GM12865 (cell line): ENCODE results near the gene TRAPPC10.

ENCODE experiments used
- DNase-seq: peaks from one replicate; pipeline ENCODE4 v3.0.0; 2010; ENCODE audit warnings: low read depth
- H3K4me3 ChIP-seq: 2 replicates; pipeline ENCODE4 v1.5.1; 2011; ENCODE audit warnings: mild to moderate bottlenecking, low read depth, low read length, control low read depth
- TF ChIP-seq, protein P1 (sequence below): IDR thresholded peaks from 2 replicates; pipeline ENCODE4 v1.5.1; 2011; ENCODE audit warnings: low read length, control low read depth, low read depth, inconsistent platforms; ENCODE audit not compliant: insufficient read depth; ENCODE audit errors: missing control alignments

The TRAPPC10 gene

DNA sequence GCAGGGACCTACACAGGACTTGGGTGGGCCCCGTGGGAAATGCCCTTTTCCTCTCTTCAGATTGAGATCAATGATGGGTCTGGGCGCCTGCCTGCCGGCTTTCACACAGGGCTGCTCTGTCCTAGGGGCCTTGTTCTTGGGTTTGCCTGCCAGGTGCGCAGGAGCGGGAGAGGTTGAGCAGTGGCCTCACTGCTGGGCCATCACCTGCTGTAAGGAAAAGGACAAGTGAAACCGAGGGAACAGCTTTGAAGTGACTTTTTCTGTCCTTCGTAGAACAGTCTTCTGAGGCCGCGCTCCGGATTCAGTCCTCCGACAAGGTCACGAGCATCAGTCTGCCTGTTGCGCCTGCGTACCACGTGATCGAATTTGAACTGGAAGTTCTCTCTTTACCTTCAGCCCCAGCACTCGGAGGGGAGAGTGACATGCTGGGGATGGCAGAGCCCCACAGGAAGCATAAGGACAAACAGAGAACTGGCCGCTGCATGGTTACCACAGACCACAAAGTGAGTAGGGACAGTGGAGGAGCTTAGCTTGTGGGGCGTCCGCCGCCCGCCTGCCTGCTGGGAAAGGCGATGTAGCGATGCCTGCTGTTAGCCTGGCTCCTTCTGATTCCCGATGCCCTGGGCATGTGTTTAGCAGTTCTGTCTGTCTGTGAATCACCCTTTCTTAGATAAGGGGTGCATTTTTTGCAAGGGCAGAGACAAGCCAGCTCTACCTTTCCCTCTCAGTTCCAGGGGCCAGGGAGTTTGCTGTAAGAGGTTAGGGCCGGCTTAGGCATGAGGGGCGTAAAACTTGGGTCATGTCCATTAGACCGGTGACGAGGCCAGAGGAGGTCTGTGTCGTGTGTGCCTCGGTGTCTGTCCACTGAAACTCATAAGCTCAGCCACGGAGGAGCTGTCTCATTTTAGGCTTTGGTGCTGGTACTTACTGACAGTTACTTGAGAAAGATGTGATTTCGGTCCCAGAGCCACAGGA lies 75.6 kb downstream of the TRAPPC10 start:
- TF ChIP-seq, protein P1, sequence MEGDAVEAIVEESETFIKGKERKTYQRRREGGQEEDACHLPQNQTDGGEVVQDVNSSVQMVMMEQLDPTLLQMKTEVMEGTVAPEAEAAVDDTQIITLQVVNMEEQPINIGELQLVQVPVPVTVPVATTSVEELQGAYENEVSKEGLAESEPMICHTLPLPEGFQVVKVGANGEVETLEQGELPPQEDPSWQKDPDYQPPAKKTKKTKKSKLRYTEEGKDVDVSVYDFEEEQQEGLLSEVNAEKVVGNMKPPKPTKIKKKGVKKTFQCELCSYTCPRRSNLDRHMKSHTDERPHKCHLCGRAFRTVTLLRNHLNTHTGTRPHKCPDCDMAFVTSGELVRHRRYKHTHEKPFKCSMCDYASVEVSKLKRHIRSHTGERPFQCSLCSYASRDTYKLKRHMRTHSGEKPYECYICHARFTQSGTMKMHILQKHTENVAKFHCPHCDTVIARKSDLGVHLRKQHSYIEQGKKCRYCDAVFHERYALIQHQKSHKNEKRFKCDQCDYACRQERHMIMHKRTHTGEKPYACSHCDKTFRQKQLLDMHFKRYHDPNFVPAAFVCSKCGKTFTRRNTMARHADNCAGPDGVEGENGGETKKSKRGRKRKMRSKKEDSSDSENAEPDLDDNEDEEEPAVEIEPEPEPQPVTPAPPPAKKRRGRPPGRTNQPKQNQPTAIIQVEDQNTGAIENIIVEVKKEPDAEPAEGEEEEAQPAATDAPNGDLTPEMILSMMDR: no peak
- DNase-seq: no peak

DNA sequence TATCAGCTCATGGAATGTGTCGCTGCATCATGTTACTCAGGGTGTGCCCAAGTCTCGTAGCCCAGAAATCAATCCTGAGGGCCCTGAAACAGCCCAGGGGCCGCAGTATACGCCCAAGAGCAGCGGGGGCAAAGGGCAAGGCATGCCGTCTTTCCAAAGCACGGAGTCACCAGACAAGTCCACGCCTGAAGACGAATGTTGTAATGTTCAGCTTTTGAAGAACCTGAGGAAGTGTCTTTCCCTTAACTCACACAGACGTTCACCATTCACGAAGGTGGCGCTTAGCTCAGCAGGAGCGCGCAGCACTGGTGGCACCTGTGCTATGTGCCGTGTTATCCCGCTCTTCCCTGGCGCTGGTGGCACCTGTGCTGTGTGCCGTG lies 76.3 kb downstream of the TRAPPC10 start:
- no peak for DNase-seq
- TF ChIP-seq, protein P1: no peak
- no peak overlapping the region for H3K4me3 ChIP-seq

More for the DNA sequence above, 75.6 kb downstream of the TRAPPC10 start:
- H3K4me3 ChIP-seq: no peak overlapping the region

DNA sequence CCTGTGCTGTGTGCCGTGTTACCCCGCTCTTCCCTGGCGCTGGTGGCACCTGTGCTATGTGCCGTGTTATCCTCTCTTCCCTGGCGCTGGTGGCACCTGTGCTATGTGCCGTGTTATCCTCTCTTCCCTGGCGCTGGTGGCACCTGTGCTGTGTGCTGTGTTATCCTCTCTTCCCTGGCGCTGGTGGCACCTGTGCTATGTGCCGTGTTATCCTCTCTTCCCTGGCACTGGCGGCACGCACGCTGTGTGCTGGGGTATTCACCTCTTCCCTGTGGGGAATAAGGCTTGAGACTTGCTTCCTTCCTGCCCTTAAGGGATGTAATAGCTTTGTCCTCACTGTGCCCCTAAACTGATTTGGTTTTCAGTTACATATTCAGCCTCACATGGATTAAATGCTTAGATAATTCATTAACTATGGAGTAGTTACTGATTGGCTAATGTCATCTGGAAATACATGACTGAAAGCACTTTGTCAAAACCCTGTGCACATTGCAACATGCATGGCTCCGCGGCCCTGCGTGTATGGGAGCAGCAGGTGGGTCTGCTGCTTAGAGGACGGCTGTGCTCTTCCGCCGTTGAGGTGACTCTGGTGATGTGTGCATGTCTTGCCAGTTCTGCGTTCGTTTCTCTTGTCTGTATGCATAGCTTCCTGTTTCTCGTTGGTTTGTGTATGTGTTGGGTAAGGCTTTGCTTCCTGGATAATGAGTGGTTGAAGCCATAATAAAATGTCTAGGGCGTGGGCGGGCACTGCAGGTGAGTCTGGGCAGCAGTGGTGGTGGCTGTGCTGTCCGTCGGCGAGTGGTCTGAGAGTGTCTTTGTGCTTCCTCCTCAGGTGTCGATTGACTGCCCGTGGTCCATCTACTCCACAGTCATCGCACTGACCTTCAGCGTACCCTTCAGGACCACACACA lies 77.1 kb downstream of the TRAPPC10 start:
- no peak overlapping the region for H3K4me3 ChIP-seq
- no peak for DNase-seq
- TF ChIP-seq, protein P1: no peak

DNA sequence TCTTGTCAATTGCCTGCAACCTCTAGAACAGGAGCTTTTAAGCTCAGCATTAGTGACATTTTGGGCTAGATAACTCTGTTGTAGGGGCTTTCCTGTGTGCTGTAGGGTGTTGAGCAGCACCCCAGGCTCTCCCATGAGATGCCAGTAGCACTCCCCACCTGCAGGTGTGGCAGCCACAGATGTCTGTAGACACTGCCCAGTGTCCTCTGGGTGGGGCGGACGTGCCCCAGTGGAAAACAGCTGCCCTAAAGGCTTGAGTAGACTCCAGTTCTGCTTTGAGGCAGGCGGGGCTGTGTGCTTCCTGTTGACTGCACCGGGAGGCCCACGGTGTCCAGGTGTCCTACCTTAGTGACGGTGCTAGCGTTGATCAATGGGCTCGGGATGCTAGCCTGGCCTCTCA lies 78.2 kb downstream of the TRAPPC10 start:
- H3K4me3 ChIP-seq: no peak overlapping the region
- TF ChIP-seq, protein P1: no peak
- DNase-seq: no peak

DNA sequence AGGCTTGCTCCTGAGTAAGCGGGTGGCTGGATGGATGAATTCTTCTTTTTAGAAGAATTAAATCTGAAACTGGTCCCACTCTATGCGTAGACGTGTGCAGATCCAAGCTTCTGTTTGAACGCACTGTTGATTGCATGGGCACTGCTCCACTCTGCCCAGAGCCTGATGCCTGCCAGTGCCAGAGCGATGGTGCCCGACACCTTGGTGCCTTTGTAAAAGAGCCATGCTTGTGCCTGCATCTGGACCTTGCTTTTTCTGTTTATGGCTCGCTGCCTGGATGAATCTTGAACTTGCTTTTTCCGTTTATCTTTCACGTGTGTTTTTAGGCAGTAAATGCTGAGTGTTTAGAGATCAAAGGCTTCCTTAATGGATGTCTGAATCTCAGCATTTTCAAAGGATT lies 80.1 kb downstream of the TRAPPC10 start:
- TF ChIP-seq, protein P1: no peak
- DNase-seq: no peak

DNA sequence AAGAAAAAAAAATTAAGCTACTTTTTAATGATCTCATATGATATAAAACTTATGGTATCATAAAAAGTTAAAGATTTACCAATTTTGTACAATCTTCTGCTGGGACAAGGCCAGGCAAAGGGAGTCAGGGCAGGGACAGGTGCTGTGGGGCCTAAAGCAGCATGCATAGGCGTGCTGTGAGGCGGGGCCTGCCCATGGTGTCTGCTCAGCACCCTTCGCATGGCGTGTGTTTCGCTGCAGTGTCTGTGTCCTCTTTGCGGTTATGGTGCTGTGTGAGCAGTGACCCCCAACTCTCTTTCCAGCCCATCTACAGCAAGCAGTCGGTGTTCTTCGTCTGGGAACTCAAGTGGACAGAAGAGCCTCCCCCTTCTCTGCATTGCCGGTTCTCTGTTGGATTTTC lies 81.7 kb downstream of the TRAPPC10 start:
- no peak for DNase-seq
- no peak overlapping the region for H3K4me3 ChIP-seq
- TF ChIP-seq, protein P1: no peak

More for the DNA sequence above, 80.1 kb downstream of the TRAPPC10 start:
- no peak overlapping the region for H3K4me3 ChIP-seq
